Liver (tissue), 9 donors: Measurements from ENCODE around the gene KIF11. TPM values are rescaled to one million over a fixed set of nuclear protein-coding genes. Genes with fewer than 3 reads are reported as not detected.

Experiments
- DNase-seq: peaks from one replicate; pipeline ENCODE4 v3.0.0-alpha.2; 2017; ENCODE audit warnings: low spot score
- H3K27ac ChIP-seq, 2 donors: one replicate each; pipeline ENCODE4 v1.7.0; 2013; ENCODE audit warnings: inconsistent platforms in 2 of 2, low read length in 2 of 2, control low read depth in 1 of 2, low read depth in 1 of 2, mild to moderate bottlenecking in 1 of 2
- H3K27me3 ChIP-seq, 4 donors: one replicate each; pipeline versions ENCODE4 v1.6.1 to v1.7.0; 2013; ENCODE audit warnings: low read length in 3 of 4, inconsistent platforms in 1 of 4, mild to moderate bottlenecking in 1 of 4, moderate library complexity in 1 of 4; ENCODE audit not compliant: control insufficient read depth in 4 of 4, insufficient read depth in 4 of 4
- H3K36me3 ChIP-seq, 4 donors: one replicate each; pipeline versions ENCODE4 v1.6.1 to v1.7.0; 2013; ENCODE audit warnings: low read length in 3 of 4, mild to moderate bottlenecking in 3 of 4, low read depth in 1 of 4, moderate library complexity in 1 of 4; ENCODE audit not compliant: control insufficient read depth in 4 of 4, insufficient read depth in 3 of 4
- H3K4me1 ChIP-seq, 4 donors: one replicate each; pipeline versions ENCODE4 v1.6.1 to v1.7.0; 2013; ENCODE audit warnings: low read length in 3 of 4, mild to moderate bottlenecking in 3 of 4, moderate library complexity in 1 of 4; ENCODE audit not compliant: control insufficient read depth in 4 of 4, insufficient read depth in 4 of 4
- H3K4me3 ChIP-seq, 3 donors: one replicate each; pipeline versions ENCODE4 v1.6.1 to v1.7.0; 2013; ENCODE audit warnings: low read length in 3 of 3, control low read depth in 1 of 3, low read depth in 1 of 3, mild to moderate bottlenecking in 1 of 3
- H3K9ac ChIP-seq, 2 donors: one replicate each; pipeline ENCODE4 v1.7.0; 2013; ENCODE audit warnings: low read length in 2 of 2, mild to moderate bottlenecking in 2 of 2, moderate library complexity in 2 of 2, control low read depth in 1 of 2, low read depth in 1 of 2
- H3K9me3 ChIP-seq, 4 donors: one replicate each; pipeline versions ENCODE4 v1.6.1 to v1.7.0; 2013; ENCODE audit warnings: low read length in 3 of 4; ENCODE audit not compliant: control insufficient read depth in 4 of 4
- EGR1 ChIP-seq, 2 donors: IDR thresholded peaks; 2 replicates each; pipeline ENCODE4 v1.6.1; 2016 to 2018; ENCODE audit warnings: antibody characterized with exemption in 2 of 2, low read depth in 2 of 2
- TAF1 ChIP-seq: conservative IDR thresholded peaks from 2 replicates; pipeline ENCODE4 v1.6.1; 2016; ENCODE audit warnings: antibody characterized with exemption, mild to moderate bottlenecking
- WGBS: extraction: QIAGEN DNeasy Blood & Tissue Kit; methylation state at CpG from one replicate; pipeline ENCODE4 v1.1.7; 2013; 5-methylcytosine and 5-hydroxymethylcytosine counted together
- polyA plus RNA-seq, 2 donors: library from polyadenylated mRNA; stranded (reverse) in 1 of 2; unstranded in 1 of 2; fragments of 200-250 nt in 1 of 2; fragments of >200 nt in 1 of 2; fragmentation: Nextera tagmentation in 1 of 2; extraction: Ambion mirVana in 1 of 2; gene quantifications; one replicate each; pipeline versions ENCODE4 v1.2.1 to v1.2.3, GENCODE V29; 2013 to 2015
- total RNA-seq, 2 donors: library from RNA; depleted of rRNA; stranded (reverse); fragments of >200 nt; gene quantifications; one replicate each; pipeline ENCODE4 v1.2.3, GENCODE V29; 2014
- TF ChIP-seq, protein P1 (sequence below): IDR thresholded peaks from 2 replicates; pipeline ENCODE4 v1.6.1; 2016; ENCODE audit warnings: antibody characterized with exemption
- TF ChIP-seq, protein P2 (sequence below): IDR thresholded peaks from 2 replicates; pipeline ENCODE4 v1.6.1; 2016; ENCODE audit warnings: antibody characterized with exemption, mild to moderate bottlenecking
- TF ChIP-seq, protein P3 (sequence below): IDR thresholded peaks from 2 replicates; pipeline ENCODE4 v1.6.1; 2016; ENCODE audit warnings: antibody characterized with exemption
- donor health status: healthy.
- donor health status: healthy.
- donor health status: healthy.
- donor health status: healthy.
- donor health status: healthy.

KIF11 gene
- total and polyA plus RNA-seq, 4 donors, result 0.25 to 29.2 (median 0.58) TPM

DNA sequence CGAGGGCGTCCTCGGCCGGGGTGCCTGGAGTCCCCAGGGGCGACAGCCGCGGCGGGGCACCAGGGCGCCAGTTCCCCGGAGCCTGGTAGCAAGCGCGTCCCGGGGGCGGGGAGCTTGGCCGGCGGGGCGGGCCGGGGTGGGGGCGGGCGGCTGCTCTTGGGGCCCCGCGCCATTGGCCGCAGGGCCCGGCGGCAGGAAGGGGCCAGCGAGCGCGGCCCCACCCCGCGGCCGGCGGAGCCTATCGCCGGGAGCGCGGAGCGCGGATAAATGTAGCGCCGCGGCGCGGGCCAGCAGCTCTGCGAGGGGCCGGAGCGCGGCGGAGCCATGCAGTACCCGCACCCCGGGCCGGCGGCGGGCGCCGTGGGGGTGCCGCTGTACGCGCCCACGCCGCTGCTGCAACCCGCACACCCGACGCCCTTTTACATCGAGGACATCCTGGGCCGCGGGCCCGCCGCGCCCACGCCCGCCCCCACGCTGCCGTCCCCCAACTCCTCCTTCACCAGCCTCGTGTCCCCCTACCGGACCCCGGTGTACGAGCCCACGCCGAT lies 96.8 kb downstream of the KIF11 start, which contains the start of gene HHEX:
Gene HHEX, plus strand, starts transcription at position 293 of the 548 bp plus-strand sequence. Its CDS starts 32 bp downstream, at position 325.
- peaks cover 5 to 32% (median 21%) of the 10 kb centered on the region in 4 donors for H3K4me1 ChIP-seq
- no peaks in the 10 kb centered on the region for H3K27me3 ChIP-seq
- peak; percentile 70 for DNase-seq
- TF ChIP-seq, protein P1, sequence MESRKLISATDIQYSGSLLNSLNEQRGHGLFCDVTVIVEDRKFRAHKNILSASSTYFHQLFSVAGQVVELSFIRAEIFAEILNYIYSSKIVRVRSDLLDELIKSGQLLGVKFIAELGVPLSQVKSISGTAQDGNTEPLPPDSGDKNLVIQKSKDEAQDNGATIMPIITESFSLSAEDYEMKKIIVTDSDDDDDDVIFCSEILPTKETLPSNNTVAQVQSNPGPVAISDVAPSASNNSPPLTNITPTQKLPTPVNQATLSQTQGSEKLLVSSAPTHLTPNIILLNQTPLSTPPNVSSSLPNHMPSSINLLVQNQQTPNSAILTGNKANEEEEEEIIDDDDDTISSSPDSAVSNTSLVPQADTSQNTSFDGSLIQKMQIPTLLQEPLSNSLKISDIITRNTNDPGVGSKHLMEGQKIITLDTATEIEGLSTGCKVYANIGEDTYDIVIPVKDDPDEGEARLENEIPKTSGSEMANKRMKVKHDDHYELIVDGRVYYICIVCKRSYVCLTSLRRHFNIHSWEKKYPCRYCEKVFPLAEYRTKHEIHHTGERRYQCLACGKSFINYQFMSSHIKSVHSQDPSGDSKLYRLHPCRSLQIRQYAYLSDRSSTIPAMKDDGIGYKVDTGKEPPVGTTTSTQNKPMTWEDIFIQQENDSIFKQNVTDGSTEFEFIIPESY, result no peak
- TF ChIP-seq, protein P2, sequence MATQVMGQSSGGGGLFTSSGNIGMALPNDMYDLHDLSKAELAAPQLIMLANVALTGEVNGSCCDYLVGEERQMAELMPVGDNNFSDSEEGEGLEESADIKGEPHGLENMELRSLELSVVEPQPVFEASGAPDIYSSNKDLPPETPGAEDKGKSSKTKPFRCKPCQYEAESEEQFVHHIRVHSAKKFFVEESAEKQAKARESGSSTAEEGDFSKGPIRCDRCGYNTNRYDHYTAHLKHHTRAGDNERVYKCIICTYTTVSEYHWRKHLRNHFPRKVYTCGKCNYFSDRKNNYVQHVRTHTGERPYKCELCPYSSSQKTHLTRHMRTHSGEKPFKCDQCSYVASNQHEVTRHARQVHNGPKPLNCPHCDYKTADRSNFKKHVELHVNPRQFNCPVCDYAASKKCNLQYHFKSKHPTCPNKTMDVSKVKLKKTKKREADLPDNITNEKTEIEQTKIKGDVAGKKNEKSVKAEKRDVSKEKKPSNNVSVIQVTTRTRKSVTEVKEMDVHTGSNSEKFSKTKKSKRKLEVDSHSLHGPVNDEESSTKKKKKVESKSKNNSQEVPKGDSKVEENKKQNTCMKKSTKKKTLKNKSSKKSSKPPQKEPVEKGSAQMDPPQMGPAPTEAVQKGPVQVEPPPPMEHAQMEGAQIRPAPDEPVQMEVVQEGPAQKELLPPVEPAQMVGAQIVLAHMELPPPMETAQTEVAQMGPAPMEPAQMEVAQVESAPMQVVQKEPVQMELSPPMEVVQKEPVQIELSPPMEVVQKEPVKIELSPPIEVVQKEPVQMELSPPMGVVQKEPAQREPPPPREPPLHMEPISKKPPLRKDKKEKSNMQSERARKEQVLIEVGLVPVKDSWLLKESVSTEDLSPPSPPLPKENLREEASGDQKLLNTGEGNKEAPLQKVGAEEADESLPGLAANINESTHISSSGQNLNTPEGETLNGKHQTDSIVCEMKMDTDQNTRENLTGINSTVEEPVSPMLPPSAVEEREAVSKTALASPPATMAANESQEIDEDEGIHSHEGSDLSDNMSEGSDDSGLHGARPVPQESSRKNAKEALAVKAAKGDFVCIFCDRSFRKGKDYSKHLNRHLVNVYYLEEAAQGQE, result peak; percentile 49
- TF ChIP-seq TAF1, result no peak
- peaks cover 0 to 10% (median 3%) of the 10 kb centered on the region in 4 donors for H3K36me3 ChIP-seq
- H3K4me3 ChIP-seq, result peak within 1 kb of the TSS; percentile 87 to 100 (median 91)
- H3K9ac ChIP-seq, result peak within 1 kb of the TSS; percentile 86 to 96
- WGBS, result under 1% methylated on average over 79 of the region's 79 CpGs
- no peaks in the 10 kb centered on the region for H3K9me3 ChIP-seq
- peak within 1 kb of the TSS; percentile 85 to 97 for H3K27ac ChIP-seq

DNA sequence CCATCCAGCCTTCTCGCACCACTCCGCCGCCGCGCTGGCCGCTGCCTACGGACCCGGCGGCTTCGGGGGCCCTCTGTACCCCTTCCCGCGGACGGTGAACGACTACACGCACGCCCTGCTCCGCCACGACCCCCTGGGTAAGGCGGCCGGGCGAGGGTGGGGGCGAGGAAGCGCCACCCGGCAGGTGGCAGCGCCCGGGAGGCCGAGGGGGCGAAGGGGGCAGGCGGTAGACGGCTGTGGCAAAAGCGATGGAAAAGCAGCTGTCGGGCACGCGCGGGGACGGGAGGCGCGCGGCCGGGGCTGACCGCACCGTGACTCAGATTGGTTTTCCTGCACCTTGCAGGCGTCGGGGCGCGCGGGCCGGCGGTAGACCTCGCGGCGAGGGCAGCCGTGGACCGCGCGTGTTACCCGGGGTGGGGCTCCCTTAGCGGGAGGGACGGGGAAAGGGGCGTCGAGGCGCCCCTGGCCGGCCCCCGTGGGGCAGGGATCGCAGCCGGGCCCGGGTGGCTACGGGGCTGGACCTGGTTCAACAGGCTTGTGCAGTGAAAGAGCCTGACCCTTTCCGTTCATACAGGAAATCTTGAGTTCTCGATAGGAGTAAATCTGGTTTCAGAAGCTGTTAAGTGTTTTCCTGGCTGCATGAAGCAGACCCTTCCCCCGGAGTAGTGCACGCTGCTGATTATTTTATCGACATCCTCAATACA lies 97.4 kb downstream of the KIF11 start:
- no peaks in the 10 kb centered on the region for H3K27me3 ChIP-seq
- H3K36me3 ChIP-seq, result peaks cover 0 to 15% (median 3%) of the 10 kb centered on the region in 4 donors
- TF ChIP-seq, protein P2, result no peak
- peak; percentile 20 to 26 for TF ChIP-seq EGR1 (IDR thresholded peaks at IDR 0.05; ENCODE audit: low read depth in 2 of 2)
- TF ChIP-seq, protein P3, sequence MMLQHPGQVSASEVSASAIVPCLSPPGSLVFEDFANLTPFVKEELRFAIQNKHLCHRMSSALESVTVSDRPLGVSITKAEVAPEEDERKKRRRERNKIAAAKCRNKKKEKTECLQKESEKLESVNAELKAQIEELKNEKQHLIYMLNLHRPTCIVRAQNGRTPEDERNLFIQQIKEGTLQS, result no peak
- no peaks in the 10 kb centered on the region for H3K9me3 ChIP-seq
- 2% methylated on average over 73 of the region's 73 CpGs for WGBS
- peak; percentile 46 for DNase-seq
- peak overlapping the region; percentile 87 to 100 (median 91) for H3K4me3 ChIP-seq
- peaks cover 5 to 36% (median 23%) of the 10 kb centered on the region in 4 donors for H3K4me1 ChIP-seq
- H3K9ac ChIP-seq, result peak overlapping the region; percentile 52 to 86
- peak overlapping the region; percentile 85 to 97 for H3K27ac ChIP-seq
